PC-3 (cell line): ENCODE results near the gene SERPINB12. TPM values are rescaled to one million over a fixed set of nuclear protein-coding genes. Genes with fewer than 3 reads are reported as not detected.

Experiments used
- ATAC-seq: fragments of 200-7000 bp; cut with Tn5 transposase; 2 replicates; pipeline ENCODE4 v1.9.1; 2020; ENCODE audit warnings: mild to moderate bottlenecking, moderate library complexity
- BruUV-seq: library from RNA; stranded (reverse); fragments of 400-500 nt; replicated peaks from 2 replicates; lab custom pipeline; 2021; lab: Mats Ljungman, UMichigan
- CTCF ChIA-PET: fragments of 300-600 bp; sonication (Branson Sonifier 250); formaldehyde crosslinking; loops from one replicate; lab custom pipeline; 2022; ENCODE audit warnings: antibody characterized with exemption; lab: Charles Lee
- POLR2A ChIA-PET: fragments of 300-600 bp; sonication (Branson Sonifier 250); formaldehyde crosslinking; loops from one replicate; lab custom pipeline; 2022; ENCODE audit warnings: antibody characterized with exemption; ENCODE audit not compliant: unreplicated experiment; lab: Charles Lee
- DNase-seq: peaks from one replicate; pipeline ENCODE4 v3.0.0-alpha.2; 2015
- H2AFZ ChIP-seq: fragments of 300-600 bp; sonication (generic); 2 replicates; pipeline ENCODE4 v1.6.0; 2016; ENCODE audit warnings: antibody characterized with exemption, low read length
- H3F3A ChIP-seq: fragments of 300-600 bp; sonication (generic); one replicate; pipeline ENCODE4 v1.6.0; 2017; ENCODE audit warnings: antibody characterized with exemption, low read length, control low read depth, mild to moderate bottlenecking; ENCODE audit not compliant: unreplicated experiment
- H3K27ac ChIP-seq: fragments of 300-600 bp; sonication (generic); 2 replicates; pipeline ENCODE4 v1.5.1; 2016; ENCODE audit warnings: mild to moderate bottlenecking, low read length
- H3K27me3 ChIP-seq: fragments of 300-600 bp; sonication (generic); 2 replicates; pipeline ENCODE4 v1.6.1; 2016; ENCODE audit warnings: low read length, mixed read lengths
- H3K36me3 ChIP-seq: fragments of 300-600 bp; sonication (generic); 2 replicates; pipeline ENCODE4 v1.6.1; 2016; ENCODE audit warnings: low read depth, mixed run types, low read length, mixed read lengths
- H3K4me1 ChIP-seq: fragments of 300-600 bp; sonication (generic); 2 replicates; pipeline ENCODE4 v1.5.1; 2016; ENCODE audit warnings: low read length; ENCODE audit not compliant: insufficient read depth
- H3K4me2 ChIP-seq: fragments of 300-600 bp; sonication (generic); 2 replicates; pipeline ENCODE4 v1.6.0; 2016; ENCODE audit warnings: low read length
- H3K4me3 ChIP-seq: fragments of 300-600 bp; sonication (generic); 2 replicates; pipeline ENCODE4 v1.5.1; 2016; ENCODE audit warnings: mild to moderate bottlenecking, low read length, mixed read lengths
- H3K79me2 ChIP-seq: fragments of 300-600 bp; sonication (generic); 2 replicates; pipeline ENCODE4 v1.6.1; 2017; ENCODE audit warnings: low read length, mixed read lengths
- H3K9ac ChIP-seq: fragments of 300-600 bp; sonication (generic); 2 replicates; pipeline ENCODE4 v1.6.0; 2016; ENCODE audit warnings: mild to moderate bottlenecking, low read length
- H3K9me2 ChIP-seq: fragments of 300-600 bp; sonication (generic); replicated peaks from 2 replicates; pipeline ENCODE4 v1.6.1; 2016; ENCODE audit warnings: mixed run types, low read length, mixed read lengths
- H3K9me3 ChIP-seq: fragments of 300-600 bp; sonication (generic); 2 replicates; pipeline ENCODE4 v1.6.1; 2016; ENCODE audit warnings: low read length, mixed read lengths
- H4K20me1 ChIP-seq: fragments of 300-600 bp; sonication (generic); 2 replicates; pipeline ENCODE4 v1.6.1; 2016; ENCODE audit warnings: low read length, mixed read lengths
- CTCF ChIP-seq: fragments of 300-600 bp; sonication (generic); conservative IDR thresholded peaks from 2 replicates; pipeline ENCODE4 v1.5.1; 2017; ENCODE audit warnings: antibody characterized with exemption, low read depth, mild to moderate bottlenecking, low read length
- EZH2 ChIP-seq: fragments of 300-600 bp; sonication (generic); IDR thresholded peaks from one replicate; pipeline ENCODE4 v1.6.1; 2017; ENCODE audit warnings: antibody characterized with exemption, mild to moderate bottlenecking, low read length; ENCODE audit not compliant: unreplicated experiment
- EZH2phosphoT487 ChIP-seq: fragments of 300-600 bp; sonication (generic); IDR thresholded peaks from 2 replicates; pipeline ENCODE4 v1.6.1; 2018; ENCODE audit warnings: mild to moderate bottlenecking, antibody characterized with exemption, low read length, borderline replicate concordance
- intact Hi-C: fragments of 100-400 bp; cut with micrococcal nuclease; formaldehyde crosslinking; loops from 2 replicates; pipeline ENCODE4 v1.9.0; 2023
- total RNA-seq: library from RNA; depleted of rRNA; stranded (reverse); fragments of >200 nt; gene quantifications from 2 replicates; pipeline ENCODE4 v1.2.3, GENCODE V29; 2014

SERPINB12 gene
- total RNA-seq, 1 experiment from 2014 or later, result not detected

GRCh38 chr18:63564561-63564960 lies 22.4 kb downstream of the SERPINB12 start:
- Histone ChIP-seq H3K9me3 (no peaks in the 10 kb centered on the region), H3K27ac (no peak overlapping the region), H3K9ac (no peak overlapping the region), H3K27me3 (no peaks in the 10 kb centered on the region), H3K9me2 (no peaks in the 10 kb centered on the region), H3K4me3 (no peak overlapping the region), H3K36me3 (no peaks in the 10 kb centered on the region), H4K20me1 (no peaks in the 10 kb centered on the region), H3K4me1 (no peaks in the 10 kb centered on the region), H3K4me2 (no peak overlapping the region), H3K79me2 (no peaks in the 10 kb centered on the region), H2AFZ (no peak overlapping the region), H3F3A (no peaks in the 10 kb centered on the region)
- ChIA-PET CTCF (no interaction called here), POLR2A (no interaction called here)
- TF ChIP-seq CTCF (no peak), EZH2 (no peak), EZH2phosphoT487 (no peak)
- intact Hi-C loops, result no loop called here
- BruUV-seq, result no TSS peak
- DNase-seq, result no peak
- no peak for ATAC-seq

GRCh38 chr18:63567276-63567675 lies 25.1 kb downstream of the SERPINB12 start:
- intact Hi-C loops, result no loop called here
- Histone ChIP-seq H3K9ac (no peak overlapping the region), H3K9me2 (no peaks in the 10 kb centered on the region), H3K27ac (no peak overlapping the region), H3K4me3 (no peak overlapping the region), H3F3A (no peaks in the 10 kb centered on the region), H3K4me1 (no peaks in the 10 kb centered on the region), H2AFZ (no peak overlapping the region), H3K36me3 (no peaks in the 10 kb centered on the region), H3K27me3 (no peaks in the 10 kb centered on the region), H3K9me3 (no peaks in the 10 kb centered on the region), H3K4me2 (no peak overlapping the region), H4K20me1 (no peaks in the 10 kb centered on the region), H3K79me2 (no peaks in the 10 kb centered on the region)
- DNase-seq (no peak), ATAC-seq (no peak)
- POLR2A ChIA-PET, result no interaction called here
- TF ChIP-seq EZH2 (no peak), CTCF (no peak), EZH2phosphoT487 (no peak)
- CTCF ChIA-PET, result no interaction called here
- BruUV-seq, result no TSS peak

GRCh38 chr18:63567825-63568224 lies 25.7 kb downstream of the SERPINB12 start:
- TF ChIP-seq EZH2phosphoT487 (no peak), CTCF (no peak)

More at GRCh38 chr18:63567825-63568224, 25.7 kb downstream of the SERPINB12 start:
- intact Hi-C loops, result no loop called here
- Histone ChIP-seq H3K9me2 (no peaks in the 10 kb centered on the region), H3K9me3 (no peaks in the 10 kb centered on the region), H2AFZ (no peak overlapping the region), H3K36me3 (no peaks in the 10 kb centered on the region), H4K20me1 (no peaks in the 10 kb centered on the region), H3K9ac (no peak overlapping the region), H3K27me3 (no peaks in the 10 kb centered on the region), H3K4me3 (no peak overlapping the region), H3K4me2 (no peak overlapping the region), H3K79me2 (no peaks in the 10 kb centered on the region), H3K4me1 (no peaks in the 10 kb centered on the region), H3K27ac (no peak overlapping the region), H3F3A (no peaks in the 10 kb centered on the region)
- DNase-seq, result no peak
- no TSS peak for BruUV-seq
- no peak for ATAC-seq
- ChIA-PET POLR2A (no interaction called here), CTCF (no interaction called here)
